HG02798 (cell line): ENCODE results near the gene P4HA3.
"Not testable (repeated sequence)": the region's sequence is repeated elsewhere in the genome, so short reads cannot be mapped to it uniquely, and the experiment has no call there.

Source experiments
- ATAC-seq: cut with Tn5 transposase; IDR thresholded peaks from one replicate; pipeline ENCODE4 v1.9.1; 2021; ENCODE audit warnings: mild to moderate bottlenecking; ENCODE audit not compliant: unreplicated experiment, poor library complexity

P4HA3 gene

DNA sequence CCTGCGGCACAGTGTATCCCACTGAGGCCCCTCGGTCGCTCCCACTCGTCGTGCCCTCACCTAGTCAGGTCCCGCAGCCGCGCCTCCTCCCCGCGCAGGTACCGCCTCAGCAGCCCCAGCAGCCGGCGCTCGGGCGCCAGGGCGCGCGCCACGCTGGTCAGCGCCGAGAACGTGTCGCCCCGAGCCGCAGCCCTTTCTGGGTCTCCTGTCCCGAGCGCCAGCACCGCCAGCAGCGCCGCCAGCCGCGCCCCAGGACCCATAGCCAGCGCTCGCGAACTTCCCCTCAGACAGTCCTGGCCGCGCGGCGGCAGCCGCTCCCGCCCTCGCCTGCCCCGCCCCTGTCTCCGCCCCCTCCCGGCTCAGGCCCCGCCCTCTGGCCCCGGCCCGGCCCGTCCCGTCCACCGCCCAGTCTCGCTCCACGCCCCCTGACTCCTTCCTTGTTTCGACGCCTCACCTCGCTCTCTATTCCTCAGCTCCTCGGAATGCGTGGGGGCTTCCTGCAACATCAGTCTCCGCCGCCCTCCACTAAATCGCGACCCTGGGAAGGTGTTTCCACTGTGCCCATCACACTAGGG lies at the start of gene P4HA3:
Gene P4HA3 (minus strand): TSS at position 289 of the 575 bp plus-strand sequence. CDS start 29 bp downstream, at position 260.
- ATAC-seq, result no peak

DNA sequence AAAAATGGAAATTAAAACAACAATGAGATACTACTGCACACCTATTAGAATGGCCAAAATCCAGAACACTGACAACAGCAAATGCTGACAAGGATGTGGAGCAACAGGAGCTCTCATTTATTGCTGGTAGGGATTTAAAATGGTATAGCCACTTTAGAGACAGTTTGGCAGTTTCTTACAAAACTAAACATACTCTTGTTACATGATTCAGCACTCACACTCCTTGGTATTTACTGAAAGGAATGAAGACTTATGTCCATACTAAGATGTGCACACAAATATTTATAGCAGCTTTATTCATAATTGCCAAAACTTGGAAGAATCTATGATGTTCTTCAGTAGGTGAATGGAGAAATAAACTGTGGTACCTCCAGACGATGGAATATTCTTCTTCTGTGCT lies 46.0 kb upstream of the P4HA3 start:
- no peak for ATAC-seq

GRCh38 chr11:74355626-74356025 lies 44.2 kb upstream of the P4HA3 start:
- ATAC-seq, result no peak

GRCh38 chr11:74354036-74354435 lies 42.6 kb upstream of the P4HA3 start:
- ATAC-seq, result no peak

DNA sequence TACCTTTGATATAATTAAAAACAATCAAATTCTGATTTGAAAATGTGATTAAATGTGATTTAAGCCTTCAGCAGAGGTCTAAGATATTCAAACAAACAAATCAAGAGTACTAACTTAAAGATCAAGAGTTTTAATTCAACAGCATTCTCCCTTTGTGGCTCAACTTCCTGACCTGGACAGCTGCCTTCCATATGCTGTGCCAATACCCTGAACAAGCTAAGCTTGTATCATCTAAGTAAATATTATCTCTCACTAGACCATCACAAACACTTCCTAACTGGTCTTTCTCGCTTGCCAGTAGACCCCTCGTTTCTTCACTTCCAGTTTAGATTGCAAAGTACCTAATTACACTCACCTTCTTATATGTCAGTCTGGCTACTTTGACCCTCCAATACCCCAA lies 35.9 kb upstream of the P4HA3 start:
- no peak for ATAC-seq

DNA sequence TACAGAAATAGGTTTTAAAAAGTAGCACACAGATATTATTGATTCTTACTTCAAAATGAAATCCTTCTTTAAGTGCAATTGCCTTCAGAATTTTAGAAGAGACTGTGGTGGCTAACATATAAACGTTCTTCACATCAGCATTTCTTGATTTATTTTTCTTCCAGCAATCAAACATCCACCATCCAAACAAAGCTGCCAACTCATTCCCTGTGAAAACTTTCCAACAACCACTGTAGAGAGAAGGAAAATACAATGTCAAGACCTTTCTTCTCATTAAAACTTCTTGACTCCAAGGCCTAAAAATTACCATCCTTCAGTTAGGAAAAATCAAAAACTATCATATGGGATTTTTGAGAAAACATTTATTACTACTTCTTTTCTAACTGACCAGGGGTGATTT lies 34.0 kb upstream of the P4HA3 start:
- ATAC-seq, result no peak

DNA sequence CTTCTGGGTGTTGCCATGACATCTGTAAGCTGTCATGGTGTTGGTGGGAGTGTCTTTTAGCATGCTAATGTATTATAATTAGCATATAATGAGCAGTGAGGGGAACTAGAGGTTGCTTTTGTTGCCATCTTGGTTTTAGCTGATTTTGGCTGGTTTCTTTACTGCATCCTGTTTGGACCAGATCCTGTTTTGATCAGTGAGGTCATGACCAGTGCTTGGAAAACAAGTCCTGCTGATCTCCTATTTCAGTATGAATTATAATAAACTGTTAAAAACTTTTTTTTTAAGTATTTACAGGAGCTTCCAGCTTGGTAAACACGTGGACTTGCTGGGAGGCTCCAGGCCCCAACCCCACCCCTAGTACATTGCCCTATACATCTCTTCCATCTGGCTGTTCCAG lies 30.5 kb upstream of the P4HA3 start:
- ATAC-seq, result no peak

DNA sequence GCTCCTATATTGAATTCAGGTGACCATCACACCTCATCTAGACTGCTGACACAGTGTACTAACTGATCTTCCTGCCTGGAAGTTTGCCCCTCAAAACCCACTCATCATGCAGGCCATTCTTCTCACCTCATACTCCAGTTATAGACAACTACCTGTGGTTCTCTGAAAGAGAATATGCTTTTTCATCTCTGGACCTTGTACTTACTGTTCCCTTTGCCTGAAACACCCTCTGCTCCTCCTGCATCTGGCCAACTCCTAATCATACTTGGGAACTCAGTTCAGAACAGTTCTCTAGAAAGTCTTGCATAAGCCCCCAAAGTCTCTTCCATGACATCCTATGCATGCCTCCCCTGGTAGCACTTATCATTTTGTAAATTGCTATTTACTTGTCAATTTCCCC lies 28.2 kb upstream of the P4HA3 start:
- no peak for ATAC-seq

GRCh38 chr11:74338963-74339362 lies 27.5 kb upstream of the P4HA3 start:
- no peak for ATAC-seq

DNA sequence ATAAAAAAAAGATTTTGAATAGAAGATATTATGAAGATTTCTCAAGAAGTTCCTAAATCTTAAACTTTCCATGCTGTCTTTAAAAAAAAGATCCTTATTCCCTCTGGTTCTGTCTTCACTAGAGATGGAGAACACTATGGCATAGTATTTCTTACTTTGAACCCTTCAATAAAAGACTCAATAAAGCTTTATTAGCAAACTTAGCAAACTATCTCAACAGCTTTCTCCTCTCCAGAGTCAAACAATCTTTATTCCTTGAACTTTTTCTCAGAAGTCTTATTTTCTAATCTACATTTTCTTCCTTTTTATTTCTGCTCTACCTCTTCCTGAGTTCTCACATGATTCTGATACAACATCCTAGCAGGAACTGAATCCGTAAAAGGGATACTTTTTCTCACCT lies 21.8 kb upstream of the P4HA3 start:
- no peak for ATAC-seq

DNA sequence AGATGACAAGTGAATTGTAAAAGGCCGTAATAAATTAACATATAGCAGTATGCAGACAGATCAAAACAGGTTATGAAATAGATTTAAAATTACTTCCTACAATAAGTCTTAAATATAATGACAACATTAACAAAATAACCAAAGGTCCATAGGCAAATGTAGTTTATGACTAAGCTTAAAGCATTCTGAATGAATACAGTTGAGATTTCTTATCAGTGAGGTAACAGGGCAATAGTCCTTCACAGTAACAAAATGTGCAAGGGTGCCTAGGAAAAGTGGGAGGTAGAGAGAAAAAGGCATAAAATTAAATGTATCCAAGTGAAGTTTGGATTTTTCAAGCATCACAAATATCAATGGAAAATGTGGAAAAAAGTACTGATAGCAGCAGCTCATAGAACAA lies 20.9 kb upstream of the P4HA3 start:
- ATAC-seq, result no peak

DNA sequence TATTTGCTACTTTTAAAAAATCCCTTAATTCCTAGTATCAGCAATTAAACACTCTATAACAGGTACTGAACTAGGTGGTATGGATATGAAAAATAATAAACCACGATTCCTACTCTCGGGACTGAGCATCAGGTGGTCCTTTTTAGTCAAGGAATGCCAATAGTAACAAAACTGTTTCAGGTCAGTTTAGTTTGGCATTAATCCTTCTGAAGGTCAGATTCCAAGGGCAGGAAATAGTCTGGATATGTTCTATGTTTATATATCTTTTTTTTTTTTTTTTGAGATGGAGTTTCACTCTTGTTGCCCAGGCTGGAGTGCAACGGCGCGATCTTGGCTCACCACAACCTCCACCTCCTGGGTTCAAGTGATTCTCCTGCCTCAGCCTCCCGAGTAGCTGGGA lies 19.6 kb upstream of the P4HA3 start:
- ATAC-seq, result not testable (repeated sequence)

GRCh38 chr11:74330075-74330858 lies 18.8 kb upstream of the P4HA3 start:
- ATAC-seq, result no peak

- no peak for ATAC-seq
Measured at GRCh38 chr11:74327076-74327475, 15.6 kb upstream of the P4HA3 start.

DNA sequence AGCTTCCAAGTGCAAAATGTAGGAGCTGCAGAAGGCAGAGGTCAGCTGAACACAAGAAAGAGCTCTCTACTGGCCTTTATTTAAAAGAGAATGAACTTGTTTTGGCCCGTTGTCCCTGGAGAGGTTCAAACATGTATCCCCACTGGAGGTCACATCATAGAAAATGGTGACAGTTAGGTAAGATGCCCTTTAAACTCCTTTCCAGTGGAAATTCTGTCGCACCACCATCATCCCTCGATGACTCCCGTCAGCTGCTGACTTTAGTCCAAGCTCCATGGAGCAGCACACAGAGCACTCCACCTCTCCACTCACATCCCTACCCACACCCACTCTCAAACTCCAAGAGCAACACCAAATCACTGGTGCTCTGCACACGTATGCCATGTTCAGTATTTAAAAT lies 15.2 kb upstream of the P4HA3 start:
- ATAC-seq, result no peak

- ATAC-seq, result no peak
Measured at GRCh38 chr11:74325649-74326645, 14.5 kb upstream of the P4HA3 start.

GRCh38 chr11:74322667-74323066 lies 11.2 kb upstream of the P4HA3 start:
- ATAC-seq, result no peak

GRCh38 chr11:74321487-74322188 lies 10.2 kb upstream of the P4HA3 start:
- ATAC-seq, result no peak

GRCh38 chr11:74320538-74320937 lies 9.1 kb upstream of the P4HA3 start:
- ATAC-seq, result no peak

DNA sequence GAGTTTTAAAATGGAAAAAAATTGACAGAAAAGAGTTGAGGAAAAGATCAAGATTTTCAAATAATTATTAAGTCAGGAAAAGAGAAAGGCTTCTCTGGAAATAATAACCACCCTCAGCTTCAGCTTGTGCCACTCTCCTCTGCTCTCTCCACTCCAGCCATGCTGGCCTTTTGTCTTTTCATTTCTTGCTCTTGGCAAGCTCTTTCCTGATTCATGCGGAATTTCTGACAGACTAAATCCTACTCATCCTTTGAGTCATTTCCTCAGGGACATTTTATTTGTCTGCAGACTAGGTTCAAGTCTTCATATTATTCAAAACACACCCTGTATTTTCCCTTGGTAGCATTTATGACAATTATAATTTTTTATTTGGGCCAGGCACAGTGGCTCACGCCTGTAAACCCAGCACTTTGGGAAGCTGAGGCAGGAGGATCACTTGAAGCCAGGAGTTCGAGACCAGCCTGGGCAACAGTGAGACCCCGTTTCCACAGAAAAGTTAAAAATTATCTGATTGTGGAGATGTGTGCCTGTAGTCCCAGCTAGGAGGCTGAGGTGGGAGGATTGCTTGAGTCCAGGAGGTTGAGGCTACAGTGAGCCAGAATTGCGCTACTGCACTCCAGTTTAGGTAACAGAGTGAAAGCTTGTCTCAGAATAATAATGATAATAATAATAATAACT lies 7.8 kb upstream of the P4HA3 start:
- no peak for ATAC-seq
